ENCODE data around the gene C10orf71. TPM values are rescaled to one million over a fixed set of nuclear protein-coding genes. Genes with fewer than 3 reads are reported as not detected.

Gene C10orf71
- polyA plus RNA-seq, 1 of the 3 experiments (the other 2 are of a cell fraction), result not detected

GRCh38 chr10:49292565-49293207, 6.3 kb upstream of the C10orf71 start:
- H3K9me3 ChIP-seq, result no peaks in the 10 kb centered on the region
- CTCF ChIA-PET, result no interaction called here
- H3K27me3 ChIP-seq (ENCODE audit: insufficient read depth), result no peaks in the 10 kb centered on the region
- TF ChIP-seq NRF1 (IDR thresholded peaks at IDR 0.05; ENCODE audit: low read depth, low read length) (no peak), IRF3 (IDR thresholded peaks at IDR 0.05; ENCODE audit: low read depth, low read length) (no peak), RAD21 (IDR thresholded peaks at IDR 0.05; ENCODE audit: low read length) (no peak), GABPA (IDR thresholded peaks at IDR 0.05; ENCODE audit: low read depth) (no peak), GATA2 (CRISPR knock-in tag; IDR thresholded peaks at IDR 0.05) (no peak), RCOR1 (IDR thresholded peaks at IDR 0.05; ENCODE audit: low read length) (no peak), MAX (IDR thresholded peaks at IDR 0.05; ENCODE audit: low read depth) (no peak), PBX3 (IDR thresholded peaks at IDR 0.05) (no peak), RXRA (IDR thresholded peaks at IDR 0.05; ENCODE audit: borderline replicate concordance, low read depth) (no peak), RFX5 (IDR thresholded peaks at IDR 0.05; ENCODE audit: low read length) (no peak), EZH2phosphoT487 (IDR thresholded peaks at IDR 0.05; ENCODE audit: borderline replicate concordance, low read depth) (no peak), POLR2AphosphoS5 (IDR thresholded peaks at IDR 0.05; ENCODE audit: low read depth, low read length) (no peak), SIN3A (IDR thresholded peaks at IDR 0.05; ENCODE audit: borderline replicate concordance, low read depth, low read length) (no peak), FOXM1 (IDR thresholded peaks at IDR 0.05; ENCODE audit: low read depth) (no peak), YY1 (IDR thresholded peaks at IDR 0.05; ENCODE audit: low read depth) (no peak), USF1 (IDR thresholded peaks at IDR 0.05; ENCODE audit: borderline replicate concordance, low read depth) (no peak), CTCF (IDR thresholded peaks at IDR 0.05) (no peak), TCF12 (IDR thresholded peaks at IDR 0.05) (no peak), FOSL2 (IDR thresholded peaks at IDR 0.05; ENCODE audit: borderline replicate concordance, low read depth) (no peak), NFIC (IDR thresholded peaks at IDR 0.05; ENCODE audit: borderline replicate concordance) (no peak)
- 38% methylated on average over 6 of the region's 6 CpGs for WGBS (ENCODE audit: low lambda C conversion rate)
- no peaks in the 10 kb centered on the region for H3K9me2 ChIP-seq
- no peaks in the 10 kb centered on the region for H4K20me1 ChIP-seq (ENCODE audit: insufficient read depth)
- no peaks in the 10 kb centered on the region for H3F3A ChIP-seq (replicated peaks; ENCODE audit: insufficient read depth)
- H2AFZ ChIP-seq (ENCODE audit: low read depth), result no peak overlapping the region
- H3K36me3 ChIP-seq (replicated peaks in 1 of 2; ENCODE audit: control insufficient read depth in 1 of 2, insufficient read depth in 2 of 2, low read length in 1 of 2), result no peaks in the 10 kb centered on the region
- peaks cover 0 to 38% of the 10 kb centered on the region in 2 experiments; a peak in 2 of 4 replicates for H3K4me1 ChIP-seq (ENCODE audit: control insufficient read depth in 1 of 2, insufficient read depth in 2 of 2, low read depth in 1 of 2, low read length in 1 of 2)
- DNase-seq, result no peak
- H3K27ac ChIP-seq (ENCODE audit: low read depth in 2 of 2, low read length in 1 of 2), result no peak overlapping the region
- no peak overlapping the region for H3K4me2 ChIP-seq
- H3K79me2 ChIP-seq (ENCODE audit: insufficient read depth), result no peaks in the 10 kb centered on the region
- no peak overlapping the region for H3K9ac ChIP-seq
- POLR2A ChIA-PET, result no interaction called here
- H3K4me3 ChIP-seq (ENCODE audit: low read depth in 2 of 2, low read length in 1 of 2), result no peak overlapping the region

Measured in SK-N-SH (cell line).